ENCODE results near the gene R3HDM2.

GRCh38 chr12:57429473-57430111 is 1.3 kb downstream of the R3HDM2 start:
- TF ChIP-seq CTCF (conservative IDR thresholded peaks at IDR 0.05; ENCODE audit: low read length) (no peak), EZH2phosphoT487 (IDR thresholded peaks at IDR 0.05; ENCODE audit: borderline replicate concordance) (no peak)
